Transverse colon (tissue), 4 donors: ENCODE measurements around the gene TMEM132D.

Source experiments
- CTCF ChIP-seq, 5 experiments: fragments of 200-600 bp in 3 of 5; fragments of 450-650 bp in 2 of 5; sonication (generic) in 3 of 5; IDR thresholded peaks; 1 replicate in 2 of 5; 2 replicates in 3 of 5; pipeline ENCODE4 v1.5.1; 2016 to 2017; ENCODE audit warnings: antibody characterized with exemption in 5 of 5, inconsistent platforms in 3 of 5, mild to moderate bottlenecking in 2 of 5, moderate library complexity in 1 of 5
- POLR2A ChIP-seq: fragments of 450-650 bp; IDR thresholded peaks from one replicate; pipeline ENCODE4 v1.6.1; 2016; ENCODE audit warnings: antibody characterized with exemption, mild to moderate bottlenecking, moderate library complexity
- POLR2AphosphoS5 ChIP-seq, 3 donors: sonication (generic); formaldehyde crosslinking; IDR thresholded peaks; one replicate each; pipeline ENCODE4 v1.6.1; 2016; ENCODE audit warnings: antibody characterized with exemption in 3 of 3

- TF ChIP-seq POLR2AphosphoS5 (IDR thresholded peaks at IDR 0.05) (no peak), POLR2A (no peak), CTCF (IDR thresholded peaks at IDR 0.05) (no peak)
These were observed 802.0 kb downstream of the TMEM132D start for GRCh38 chr12:129101816-129102215.
